HG03097 (cell line): ENCODE results near the gene G6PD.

Experiments used
- ATAC-seq: cut with Tn5 transposase; IDR thresholded peaks from one replicate; pipeline ENCODE4 v1.9.1; 2021; ENCODE audit not compliant: unreplicated experiment, low FRiP score

G6PD gene

GRCh38 chrX:154488336-154489075 is 58.1 kb downstream of the G6PD start:
- ATAC-seq: no peak

- no peak for ATAC-seq
Measured at GRCh38 chrX:154487518-154488290, 58.9 kb downstream of the G6PD start.

GRCh38 chrX:154486396-154487207 is 60.0 kb downstream of the G6PD start, which contains the start of gene UBL4A:
UBL4A (minus strand) TSS chrX:154486615; CDS start chrX:154486584, 31 bp downstream.
- ATAC-seq: no peak

- no peak for ATAC-seq
Measured at GRCh38 chrX:154486052-154486395, 60.6 kb downstream of the G6PD start.

- ATAC-seq: no peak
Measured at GRCh38 chrX:154485150-154486051, 61.2 kb downstream of the G6PD start.

GRCh38 chrX:154484255-154485149 is 62.1 kb downstream of the G6PD start:
- ATAC-seq: no peak

GRCh38 chrX:154483325-154483724 is 63.3 kb downstream of the G6PD start:
- no peak for ATAC-seq

GRCh38 chrX:154482786-154483185 is 63.9 kb downstream of the G6PD start:
- no peak for ATAC-seq

- ATAC-seq: no peak
Measured at GRCh38 chrX:154481911-154482601, 64.6 kb downstream of the G6PD start.
